ENCODE measurements around the gene INS.
"Not testable (repeated sequence)": the region's sequence is repeated elsewhere in the genome, so short reads cannot be mapped to it uniquely, and the experiment has no call there.

The INS gene

DNA sequence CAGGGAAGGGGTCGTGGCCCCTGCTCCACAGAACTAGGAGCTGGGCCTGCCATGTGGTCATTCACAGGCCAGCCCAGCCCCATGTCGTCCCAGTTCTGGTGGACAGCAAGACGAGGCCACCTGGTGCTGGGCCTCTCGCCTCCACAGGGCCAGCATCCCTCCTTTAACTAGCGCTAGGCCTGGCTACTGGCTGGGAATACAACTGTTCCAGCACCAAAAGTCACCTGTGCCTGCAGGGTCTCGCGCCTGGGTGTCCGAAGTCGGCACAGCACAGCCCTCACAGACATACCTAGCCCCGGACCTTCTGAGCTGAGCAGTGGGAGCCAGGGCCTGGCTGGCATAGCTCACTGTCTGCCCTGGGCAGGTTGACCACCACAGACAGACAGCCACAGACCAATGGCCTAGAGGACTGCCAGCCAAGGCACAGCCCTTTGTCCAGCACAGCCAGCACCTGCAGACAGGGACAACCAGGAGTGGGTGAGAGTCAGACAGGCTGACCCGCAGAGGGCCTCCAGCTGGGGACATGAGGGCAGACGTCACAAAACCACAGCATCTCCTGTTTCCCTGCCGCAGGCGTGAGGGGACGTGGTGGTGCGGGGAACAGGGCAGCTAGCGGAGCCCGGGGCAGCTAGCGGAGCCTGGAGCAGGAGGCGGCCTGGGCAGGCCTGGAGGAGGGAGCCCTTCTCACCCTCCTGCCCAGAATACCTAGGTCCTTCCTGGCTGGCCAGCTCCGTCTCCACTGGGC is 37.8 kb upstream of the INS start:
- DNase-seq = no peak

DNA sequence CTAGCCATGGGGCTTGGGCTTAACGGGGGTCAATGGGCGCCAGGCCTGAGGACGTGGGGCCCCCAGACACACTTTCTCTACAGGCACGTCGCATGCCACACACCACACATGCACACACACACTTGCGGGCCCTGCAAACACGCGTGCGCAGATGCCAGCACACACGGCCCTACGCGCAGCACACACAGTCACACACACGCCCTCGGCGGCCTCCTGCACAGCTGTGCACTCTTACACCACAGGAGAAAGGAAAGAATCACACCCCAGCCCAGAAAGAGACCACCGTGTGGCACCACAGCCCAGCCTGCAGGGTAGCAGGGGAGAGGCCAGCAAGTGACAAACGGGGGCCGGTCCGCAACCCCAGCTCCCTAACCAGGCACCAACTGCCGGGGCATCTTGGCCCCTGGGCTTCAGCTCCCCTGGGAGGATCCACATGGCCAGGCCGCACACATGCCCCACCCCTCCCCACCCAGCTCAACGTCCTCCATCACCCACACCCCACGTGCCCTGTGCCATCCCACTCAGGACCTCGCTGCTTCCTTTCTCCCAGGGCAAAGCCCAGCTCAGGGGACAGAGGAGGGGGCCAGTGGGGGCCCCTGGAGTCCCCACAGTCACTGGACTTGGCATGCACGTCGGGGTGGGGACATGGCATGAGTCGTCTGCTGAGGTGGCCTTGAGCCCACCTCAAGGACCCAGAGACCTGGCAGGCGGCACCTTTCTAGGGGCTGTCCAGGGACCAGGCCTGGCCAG is 36.9 kb upstream of the INS start:
- DNase-seq = no peak

DNA sequence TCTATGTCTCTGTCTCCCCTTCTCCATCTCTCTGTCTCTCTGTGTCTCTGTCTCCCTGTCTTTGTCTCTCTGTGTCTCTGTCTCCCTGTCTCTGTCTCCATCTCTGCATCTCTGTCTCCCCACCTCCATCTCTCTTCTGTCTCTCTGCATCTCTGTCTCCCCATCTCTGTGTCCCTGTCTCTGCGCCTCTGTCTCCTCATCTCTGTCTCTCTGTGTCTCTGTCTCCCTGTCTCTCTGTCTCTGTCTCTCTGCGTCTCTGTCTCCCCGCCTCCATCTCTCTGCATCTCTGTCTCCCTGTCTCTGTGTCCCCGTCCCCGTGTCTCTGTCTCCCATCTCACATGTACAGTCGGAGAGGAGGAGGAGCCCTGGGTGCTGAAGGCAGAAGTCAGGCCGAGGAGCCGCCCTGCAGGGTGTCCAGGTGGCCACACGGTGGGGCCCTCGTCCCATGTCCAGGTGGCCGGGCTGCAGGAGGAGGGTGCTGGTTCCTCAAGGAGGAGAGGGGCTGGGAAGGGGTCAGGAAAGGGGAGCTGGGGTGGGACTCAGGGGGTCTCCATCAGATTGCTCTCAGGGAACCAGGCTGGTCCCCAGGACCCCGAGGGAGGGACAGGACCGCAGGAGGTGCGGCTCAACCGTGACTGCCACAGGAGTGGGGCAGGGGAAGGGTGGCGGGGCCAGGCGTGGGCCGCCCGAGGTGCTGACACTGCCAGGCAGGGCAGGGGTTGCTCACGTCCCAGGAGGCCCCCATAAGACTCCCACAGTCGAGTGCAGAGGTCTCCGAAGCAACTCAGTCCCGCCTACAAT is 36.2 kb upstream of the INS start:
- DNase-seq = peak; percentile 90

DNA sequence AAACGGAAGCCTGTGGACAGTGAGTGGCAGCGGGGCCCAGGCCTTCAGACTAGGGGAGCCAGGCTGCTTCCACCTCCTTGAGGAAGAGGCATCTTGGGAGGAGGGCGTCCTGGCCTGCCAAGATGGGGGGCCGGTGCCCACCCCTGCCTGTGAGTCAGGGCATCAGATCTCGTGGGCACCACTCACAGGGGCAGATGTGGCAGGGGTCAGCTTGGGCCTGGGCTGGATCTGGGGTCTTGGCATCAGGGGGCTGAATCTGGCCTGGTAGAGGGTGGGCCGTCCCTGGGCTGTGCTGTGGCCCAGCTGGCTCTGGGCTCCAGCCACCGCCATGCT is 34.7 kb upstream of the INS start:
- DNase-seq = no peak

DNA sequence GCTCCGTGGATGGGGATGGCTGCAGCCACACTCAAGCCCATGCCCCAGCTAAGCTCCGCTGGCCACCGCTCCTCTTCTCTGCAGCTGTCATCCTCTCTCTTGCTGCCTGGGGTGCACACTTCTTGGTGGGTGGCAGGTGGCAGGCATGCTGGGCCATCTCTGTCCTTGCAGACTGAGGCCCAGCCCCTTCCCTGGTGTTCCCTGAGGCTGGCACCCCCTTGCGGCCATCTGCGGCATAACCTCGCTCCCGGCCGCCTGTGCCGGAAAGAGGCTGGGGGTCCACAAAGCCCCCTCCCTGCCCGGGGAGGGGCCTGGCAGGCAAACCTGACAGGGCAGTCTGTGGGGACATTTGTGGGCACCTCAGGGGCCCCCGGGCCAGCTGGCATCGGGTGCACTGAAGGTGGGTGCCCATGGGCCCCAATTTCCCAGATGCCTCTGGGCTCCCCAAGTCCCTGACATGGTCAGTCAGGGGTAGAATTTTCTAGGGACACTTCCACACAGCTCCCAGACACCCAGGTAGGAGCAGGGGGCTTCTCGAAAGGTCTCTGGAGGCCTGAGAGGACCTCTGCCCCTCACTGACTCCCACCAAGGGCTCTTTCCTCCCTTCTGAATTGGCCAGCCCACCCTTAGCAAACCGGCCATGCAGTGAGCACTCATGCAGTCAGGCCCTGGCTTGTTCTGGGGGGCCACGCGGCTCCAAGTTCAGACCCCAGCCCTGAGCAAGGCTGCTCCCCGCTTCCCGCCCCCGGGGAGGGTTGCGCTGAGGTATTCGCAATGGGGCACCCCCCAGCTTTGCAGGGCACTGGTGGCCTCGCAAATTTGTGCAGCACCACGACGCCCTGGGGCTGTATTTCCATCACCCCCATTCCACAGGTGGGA is 34.1 kb upstream of the INS start:
- peak; percentile 68 for DNase-seq

DNA sequence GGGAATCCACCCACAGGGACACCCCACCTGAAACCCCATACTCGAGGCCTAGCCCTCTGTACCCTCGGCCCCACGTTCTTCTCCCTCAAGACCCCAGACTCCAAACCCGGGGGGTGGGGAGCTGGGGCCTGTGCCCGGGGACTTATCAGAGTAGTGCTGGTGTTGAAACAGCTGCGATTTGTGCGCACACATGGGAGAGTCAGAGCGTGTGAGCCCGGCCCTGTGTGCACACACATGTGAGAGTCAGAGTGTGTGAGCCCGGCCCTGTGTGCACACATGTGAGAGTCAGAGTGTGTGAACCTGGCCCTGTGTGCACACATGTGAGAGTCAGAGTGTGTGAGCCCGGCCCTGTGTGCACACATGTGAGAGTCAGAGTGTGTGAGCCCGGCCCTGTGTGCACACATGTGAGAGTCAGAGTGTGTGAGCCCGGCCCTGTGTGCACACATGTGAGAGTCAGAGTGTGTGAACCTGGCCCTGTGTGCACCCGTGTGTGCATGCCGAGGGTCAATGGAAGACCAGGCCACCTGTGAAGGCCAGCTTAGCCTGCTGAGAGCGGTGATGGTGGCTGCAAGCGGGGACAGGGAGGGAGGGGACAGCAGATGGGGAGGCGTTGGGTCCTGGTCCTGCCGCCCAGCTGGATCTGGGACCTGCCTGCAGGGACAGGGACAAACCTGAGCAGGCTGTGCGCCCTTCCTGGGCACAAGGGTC is 33.0 kb upstream of the INS start:
- DNase-seq = not testable (repeated sequence)

DNA sequence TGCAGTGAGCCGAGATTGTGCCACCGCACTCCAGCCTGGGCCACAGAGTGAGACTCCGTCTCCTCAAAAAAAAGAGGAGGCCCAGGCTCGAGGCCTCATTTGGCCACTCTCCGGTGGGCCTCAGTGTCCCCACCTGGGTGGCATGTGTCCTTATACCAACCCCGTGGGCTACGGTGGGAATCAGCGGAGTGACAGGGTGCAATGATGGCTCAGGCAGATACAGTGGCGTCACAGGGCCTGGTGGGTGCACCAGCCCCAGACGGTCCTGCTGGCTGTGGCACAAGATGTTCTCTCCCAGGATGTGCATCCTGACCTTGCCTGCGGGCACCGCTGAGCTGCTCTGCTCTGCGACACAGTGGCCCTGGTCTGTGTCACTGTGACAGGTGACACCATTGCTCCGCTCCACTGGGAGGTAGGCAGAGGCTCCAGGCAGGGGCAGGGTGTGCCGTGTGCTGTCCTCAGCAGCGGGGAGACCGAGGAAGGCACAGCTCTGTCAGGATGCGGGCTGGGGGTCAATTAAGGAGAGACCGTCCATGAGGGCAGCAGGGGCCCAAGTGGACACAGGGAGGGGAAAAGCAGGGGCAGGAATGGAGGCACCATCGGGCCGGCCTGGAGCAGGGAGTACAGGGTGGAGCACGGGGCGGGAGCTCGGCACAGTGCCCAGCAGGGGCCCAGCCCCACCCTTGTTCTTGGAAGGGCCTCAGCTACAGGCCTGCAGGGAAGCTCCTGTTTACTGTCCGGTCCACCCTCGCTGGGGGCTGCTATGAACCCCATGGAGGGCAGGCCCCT is 32.3 kb upstream of the INS start:
- peak; percentile 18 for DNase-seq

DNA sequence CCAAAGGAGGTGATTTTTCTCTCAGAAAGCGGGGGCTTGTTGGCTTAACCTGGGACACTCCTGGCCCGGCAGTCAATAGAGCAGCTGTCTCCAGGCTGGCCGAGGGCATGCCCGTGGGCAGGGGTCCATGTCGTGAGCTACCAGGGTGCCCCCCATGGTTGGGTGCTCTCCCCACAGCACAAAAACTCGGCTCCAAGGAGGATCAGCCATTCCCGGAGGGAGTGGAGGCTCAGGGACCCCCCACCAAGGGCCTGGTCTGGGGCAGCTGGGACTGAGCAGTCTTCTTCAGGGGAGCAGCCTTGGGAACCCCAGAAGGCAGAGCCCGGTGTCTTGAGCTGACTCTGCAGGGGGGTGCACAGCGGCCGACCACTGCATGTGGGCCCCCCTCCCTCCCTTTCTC is 31.4 kb upstream of the INS start:
- no peak for DNase-seq

DNA sequence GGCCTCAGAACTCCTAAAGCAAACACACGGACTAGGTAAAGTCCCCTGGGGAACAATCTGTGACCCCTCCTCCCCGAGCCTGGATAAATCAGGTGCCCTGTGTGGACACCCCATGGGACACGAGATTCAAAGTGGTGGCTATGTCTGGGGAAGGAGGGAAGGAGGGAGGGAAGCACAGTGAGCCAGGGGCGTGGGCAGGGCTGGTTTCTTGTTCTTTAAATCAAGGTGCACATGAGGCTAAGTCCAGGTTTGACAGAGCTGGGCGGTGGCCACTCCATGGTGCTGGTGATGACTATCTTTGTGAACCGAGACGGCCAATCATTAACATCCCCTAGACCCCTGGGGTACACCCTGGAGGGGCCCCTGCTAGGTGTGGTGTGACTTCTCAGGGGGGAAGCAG is 30.9 kb upstream of the INS start:
- no peak for DNase-seq

DNA sequence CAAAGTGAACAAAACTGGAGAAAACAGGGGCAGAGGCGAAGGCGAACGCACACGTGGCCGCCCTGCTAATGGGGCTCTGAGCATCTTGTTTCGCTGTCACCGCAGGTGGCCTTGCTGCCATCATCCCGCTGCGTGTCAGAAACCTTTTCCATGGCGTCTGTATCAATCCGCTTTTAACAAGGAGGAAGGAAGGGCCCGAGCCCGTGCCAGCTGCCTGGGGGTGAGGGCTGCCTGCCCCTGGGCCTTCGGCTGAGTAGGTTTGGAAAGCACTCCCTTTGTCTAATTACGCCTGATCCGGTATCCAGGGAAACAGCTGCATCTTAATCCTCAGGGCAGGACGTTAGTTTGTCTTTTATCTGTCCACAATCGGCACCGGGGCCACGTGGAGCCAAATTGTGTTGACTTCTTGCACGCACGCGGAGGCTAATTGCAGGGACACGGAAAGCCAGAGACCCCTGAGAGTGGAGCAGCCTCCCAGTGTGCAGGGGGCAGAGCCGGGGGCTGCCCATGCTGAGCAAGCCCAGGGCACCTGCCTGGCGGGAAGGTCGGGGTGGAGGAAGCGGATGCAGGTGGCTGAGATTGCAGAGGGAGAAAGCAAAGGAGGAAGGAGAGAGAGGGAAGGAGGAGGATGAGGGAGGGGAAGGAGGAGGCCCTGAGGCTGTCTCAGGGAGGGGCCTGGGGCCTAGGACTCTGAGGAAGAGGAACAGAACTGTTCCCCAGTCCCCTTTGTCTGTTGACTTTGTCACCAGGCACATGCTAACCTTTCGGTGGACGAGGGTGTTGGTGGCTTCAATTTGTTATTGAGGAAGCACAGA is 29.9 kb upstream of the INS start:
- no peak for DNase-seq

DNA sequence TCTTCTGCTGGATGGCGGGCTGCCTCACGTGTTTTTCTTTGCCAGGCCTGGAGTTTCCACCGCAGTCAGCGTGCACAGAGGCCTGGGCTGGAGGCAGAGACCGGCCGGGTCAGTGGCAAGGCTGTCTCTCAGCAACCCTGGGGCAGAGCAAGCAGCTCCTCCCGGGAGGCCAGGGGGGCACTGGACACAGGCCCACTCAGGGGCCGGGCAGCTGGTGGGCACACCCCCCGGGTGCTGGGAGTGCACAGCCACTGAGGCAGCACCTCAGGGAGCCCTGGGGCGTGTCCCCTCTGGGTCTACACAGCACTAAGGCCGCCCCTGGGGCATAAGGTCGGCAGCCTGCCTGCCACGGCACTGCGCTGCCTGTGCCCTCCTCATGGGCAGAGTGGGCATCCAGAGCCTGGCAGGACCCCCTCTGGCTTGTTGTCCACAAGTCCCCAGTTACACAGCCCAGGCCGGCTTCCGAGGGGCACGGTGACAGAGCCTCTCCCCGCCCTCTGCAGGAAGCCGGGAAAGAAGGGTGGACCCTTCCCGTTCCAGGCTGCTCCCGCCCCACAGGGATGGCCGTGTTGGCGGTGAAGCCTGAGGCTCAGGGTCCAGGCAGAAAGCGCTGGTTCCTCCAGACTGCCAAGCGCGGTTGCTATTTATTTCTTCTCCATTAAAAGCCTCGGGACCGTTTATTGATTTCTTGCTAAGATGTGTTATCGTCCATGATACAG is 29.1 kb upstream of the INS start:
- no peak for DNase-seq

DNA sequence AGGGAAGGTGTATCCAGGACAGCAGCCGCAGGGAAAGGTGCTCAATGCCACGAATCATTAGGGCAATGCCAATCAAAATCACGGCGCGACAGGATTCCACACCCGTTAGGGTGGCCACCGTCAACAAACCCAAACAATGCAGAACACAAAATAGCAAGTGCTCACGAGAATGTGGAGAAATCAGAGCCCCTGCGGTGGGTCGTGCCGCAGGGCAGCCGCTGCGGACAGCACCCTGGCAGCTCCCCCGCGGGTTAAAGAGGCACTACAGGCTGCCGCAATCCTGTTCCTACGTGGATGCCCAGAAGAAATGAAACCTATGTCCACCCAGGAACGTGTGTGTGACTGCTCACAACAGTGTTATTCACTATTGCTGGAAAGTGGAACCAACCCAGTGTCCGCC is 27.7 kb upstream of the INS start:
- DNase-seq = no peak

DNA sequence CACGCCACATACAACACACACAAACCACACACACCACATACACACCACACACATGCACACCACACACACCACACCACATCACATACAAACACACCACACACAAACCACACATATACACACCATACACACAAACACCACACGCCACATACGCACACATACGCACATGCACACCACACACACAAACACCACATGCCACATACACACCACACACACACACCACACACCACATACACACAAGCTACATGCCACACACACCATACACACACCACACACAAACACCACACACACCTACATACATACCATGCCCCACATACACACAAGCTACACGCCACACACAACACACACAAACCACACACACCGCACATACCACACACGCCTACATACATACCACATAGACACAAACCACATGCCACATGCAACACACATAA is 26.3 kb upstream of the INS start:
- no peak for DNase-seq

DNA sequence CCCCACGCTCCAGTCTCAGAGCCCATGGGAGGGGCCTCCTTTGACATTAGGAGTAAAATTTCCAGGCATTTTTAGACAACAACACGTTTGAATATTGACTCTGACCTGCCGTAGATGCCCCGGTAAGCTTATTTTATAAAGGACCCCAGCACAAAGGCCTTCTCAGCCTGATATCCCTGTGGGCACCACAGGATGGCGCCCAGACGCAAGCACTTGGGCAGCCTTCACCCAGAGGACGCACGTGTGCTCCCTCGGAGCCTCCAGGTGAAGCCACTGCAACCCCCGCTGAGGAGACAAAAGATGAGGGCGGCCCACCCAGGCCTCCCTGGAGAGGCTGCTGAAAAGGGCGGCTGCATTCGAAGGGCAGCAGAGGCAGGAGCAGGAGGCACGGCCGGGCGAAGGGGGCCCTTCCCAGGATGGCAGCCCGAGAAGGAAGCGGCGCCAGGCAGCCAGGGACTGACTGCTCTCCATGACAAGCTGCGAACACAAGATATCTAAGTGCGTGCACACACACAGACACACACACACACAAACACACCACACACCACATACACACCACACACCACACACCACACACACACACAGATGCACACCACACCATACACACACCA is 25.8 kb upstream of the INS start:
- DNase-seq = peak; percentile 71

DNA sequence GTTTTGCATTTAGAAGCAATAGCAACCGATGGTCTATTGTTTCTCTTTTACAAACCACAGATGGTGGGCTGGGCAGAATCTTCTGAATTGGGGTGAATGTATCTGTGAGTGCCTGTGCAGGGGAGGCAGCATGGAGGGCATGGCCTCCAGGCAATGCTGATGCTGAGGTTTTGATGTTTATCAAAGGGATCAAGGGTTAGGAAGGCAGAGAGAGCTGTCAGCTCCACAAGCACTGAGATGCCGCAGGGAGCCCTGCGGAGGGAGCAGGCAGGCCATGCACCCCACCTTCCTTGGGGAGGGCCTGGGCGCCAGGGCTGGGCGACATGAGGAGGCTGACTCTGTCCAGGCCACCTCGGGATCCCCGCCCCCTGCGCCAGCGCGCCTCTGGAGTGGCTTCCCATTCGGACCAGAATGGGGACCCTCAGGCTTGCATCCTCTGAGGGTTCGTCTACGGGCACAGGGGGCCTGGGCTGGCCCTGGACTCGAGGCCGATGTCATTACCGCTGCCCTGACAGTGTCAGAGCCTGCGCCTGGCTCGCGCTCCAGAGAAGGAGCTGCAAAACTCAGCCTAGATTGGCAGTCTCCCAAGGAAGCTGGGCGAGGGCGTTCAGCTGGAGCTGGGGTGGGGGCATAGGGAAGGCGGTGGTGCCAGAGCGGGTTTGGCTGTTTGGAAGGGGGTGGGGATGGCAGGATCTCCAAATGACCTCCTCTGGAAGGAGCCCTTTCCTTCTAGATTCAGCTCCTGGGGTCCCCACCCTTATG is 24.5 kb upstream of the INS start:
- no peak for DNase-seq

DNA sequence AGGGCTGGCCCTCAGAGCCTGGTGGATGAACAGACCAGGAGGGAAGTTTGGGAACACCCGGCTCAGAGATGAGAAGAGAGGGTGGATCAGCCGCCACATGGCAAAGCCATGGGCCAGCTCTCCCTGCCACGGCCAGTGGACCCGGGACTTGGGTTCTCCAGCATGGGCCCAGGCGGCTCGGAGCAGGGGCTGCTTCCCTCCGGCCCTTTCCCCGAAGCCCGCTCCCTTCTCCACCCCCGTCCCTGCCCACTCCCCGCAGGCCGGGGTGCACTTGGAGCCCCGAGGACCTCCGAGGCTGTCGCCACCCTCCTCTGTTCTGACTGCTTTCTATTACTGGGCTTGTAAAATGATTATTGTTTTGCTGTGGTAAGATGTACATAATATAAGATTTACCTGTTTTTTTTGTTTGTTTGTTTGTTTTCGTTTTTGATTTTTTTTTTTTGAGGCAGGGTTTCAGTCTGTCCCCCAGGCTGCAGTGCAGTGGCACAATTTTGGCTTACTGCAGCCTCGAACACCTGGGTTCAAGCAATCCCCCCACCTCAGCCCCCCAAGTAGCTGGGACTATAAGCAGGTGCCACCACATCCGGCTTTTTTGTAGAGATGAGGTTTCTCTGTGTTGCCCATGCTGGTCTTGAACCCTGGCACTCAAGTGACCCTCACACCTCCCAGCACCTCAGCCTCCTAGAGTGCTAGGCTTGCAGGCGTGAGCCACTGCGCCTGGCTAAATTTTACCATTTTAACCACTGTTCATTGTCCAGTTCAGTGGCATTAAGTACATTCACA is 21.9 kb upstream of the INS start:
- DNase-seq = no peak

DNA sequence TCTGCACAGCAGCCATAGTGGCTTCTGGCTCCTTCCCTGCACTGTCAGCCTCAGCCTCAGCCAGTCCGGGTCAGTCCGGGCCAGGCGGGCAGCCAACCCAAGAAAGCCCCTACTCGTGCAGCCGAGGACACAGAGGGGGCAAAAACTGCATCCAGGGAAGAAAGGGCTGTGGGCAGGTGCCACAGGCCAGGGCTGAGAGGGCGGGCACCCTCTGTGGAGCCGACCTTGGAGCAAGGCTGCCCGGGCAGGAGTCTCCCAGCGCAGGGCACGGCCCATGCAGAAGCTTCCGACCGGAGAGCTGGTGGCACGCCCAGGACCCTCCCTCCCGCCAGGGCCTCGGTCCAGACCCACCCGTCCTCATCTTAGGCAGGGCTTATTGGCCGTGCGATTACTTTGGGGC is 21.1 kb upstream of the INS start:
- DNase-seq = no peak
